HepG2 (cell line): ENCODE results near the gene PRUNE1. TPM values are rescaled to one million over a fixed set of nuclear protein-coding genes. Genes with fewer than 3 reads are reported as not detected.

Source experiments
- CCAR2 ChIP-seq: fragments of 200-400 bp; formaldehyde crosslinking; optimal IDR thresholded peaks from 2 replicates; pipeline ENCODE3; 2018; ENCODE audit warnings: low read depth, mild to moderate bottlenecking, low read length, moderate library complexity
- ETV6 ChIP-seq: sonication (generic); formaldehyde crosslinking; conservative IDR thresholded peaks from 2 replicates; pipeline ENCODE4 v1.4.0; 2020; ENCODE audit warnings: missing genetic modification reagents
- FOXA1 ChIP-seq, 2 experiments: fragments of 450-650 bp in 1 of 2; sonication (generic) in 1 of 2; formaldehyde crosslinking in 1 of 2; IDR thresholded peaks; 2 replicates each; pipeline versions ENCODE4 v1.4.0 to v1.6.1; 2016 to 2020; ENCODE audit warnings: missing genetic modification reagents in 1 of 2
- GATA4 ChIP-seq: sonication (generic); IDR thresholded peaks from 2 replicates; pipeline ENCODE4 v1.6.1; 2016; ENCODE audit warnings: antibody characterized with exemption, low read depth, borderline replicate concordance
- HIVEP1 ChIP-seq: sonication (generic); formaldehyde crosslinking; IDR thresholded peaks from 2 replicates; pipeline ENCODE4 v1.4.0; 2020; ENCODE audit warnings: mild to moderate bottlenecking, missing genetic modification reagents
- KDM2A ChIP-seq: sonication (generic); formaldehyde crosslinking; IDR thresholded peaks from 2 replicates; pipeline ENCODE4 v1.4.0; 2020; ENCODE audit warnings: low read depth, missing genetic modification reagents, borderline replicate concordance
- KLF16 ChIP-seq, 2 experiments: sonication (generic) in 1 of 2; formaldehyde crosslinking in 1 of 2; IDR thresholded peaks; 2 replicates each; pipeline versions ENCODE4 v1.6.1 to v1.8.0; 2016 to 2023; ENCODE audit warnings: missing genetic modification reagents in 2 of 2, missing compliant biosample characterization in 1 of 2
- NR3C1 ChIP-seq: sonication (generic); formaldehyde crosslinking; IDR thresholded peaks from 2 replicates; pipeline ENCODE4 v1.4.0; 2020; ENCODE audit warnings: missing genetic modification reagents
- SIX1 ChIP-seq: sonication (generic); formaldehyde crosslinking; IDR thresholded peaks from 2 replicates; pipeline ENCODE4 v1.4.0; 2020; ENCODE audit warnings: missing genetic modification reagents, borderline replicate concordance
- ZFP90 ChIP-seq: sonication (generic); formaldehyde crosslinking; IDR thresholded peaks from 2 replicates; pipeline ENCODE4 v1.8.0; 2022; ENCODE audit warnings: missing genetic modification reagents, mild to moderate bottlenecking, inconsistent platforms, borderline replicate concordance
- ZNF367 ChIP-seq: sonication (generic); formaldehyde crosslinking; IDR thresholded peaks from 2 replicates; pipeline ENCODE4 v1.4.0; 2020; ENCODE audit warnings: missing genetic modification reagents, borderline replicate concordance
- ZNF382 ChIP-seq: sonication (generic); formaldehyde crosslinking; IDR thresholded peaks from 2 replicates; pipeline ENCODE4 v1.5.0; 2020; ENCODE audit warnings: missing genetic modification reagents, mild to moderate bottlenecking, borderline replicate concordance
- ZNF501 ChIP-seq: sonication (generic); formaldehyde crosslinking; IDR thresholded peaks from 2 replicates; pipeline ENCODE4 v1.5.1; 2020; ENCODE audit warnings: mild to moderate bottlenecking, moderate library complexity, missing genetic modification reagents
- ZNF761 ChIP-seq: sonication (generic); formaldehyde crosslinking; conservative IDR thresholded peaks from 2 replicates; pipeline ENCODE4 v1.4.0; 2020; ENCODE audit warnings: mild to moderate bottlenecking, missing genetic modification reagents
- ZNF883 ChIP-seq: sonication (generic); formaldehyde crosslinking; IDR thresholded peaks from 2 replicates; pipeline ENCODE4 v1.5.1; 2020; ENCODE audit warnings: mild to moderate bottlenecking, missing genetic modification reagents; ENCODE audit errors: not compliant biosample characterization
- ZSCAN21 ChIP-seq: sonication (generic); formaldehyde crosslinking; IDR thresholded peaks from 2 replicates; pipeline ENCODE4 v1.8.0; 2022; ENCODE audit warnings: mild to moderate bottlenecking, missing genetic modification reagents, moderate library complexity, borderline replicate concordance
- polyA plus RNA-seq, 8 experiments: library from polyadenylated mRNA; depleted of rRNA in 3 of 8; stranded (reverse) in 7 of 8; unstranded in 1 of 8; fragments of >200 nt; fragmentation: Illumina TruSeq in 4 of 8; extraction: Trizol in 4 of 8; gene quantifications; 2 replicates each; pipeline versions ENCODE4 v1.2.1 to v1.2.3, GENCODE V29; 2011 to 2016; ENCODE audit warnings: low read depth in 4 of 8, missing spikeins in 1 of 8, mixed read lengths in 1 of 8; ENCODE audit not compliant: insufficient read depth in 1 of 8
- total RNA-seq, 5 experiments: library from RNA; depleted of rRNA; stranded (reverse); fragments of >200 nt; fragmentation: Illumina TruSeq; extraction: Trizol; gene quantifications; 2 replicates each; pipeline ENCODE4 v1.2.3, GENCODE V29; 2016; ENCODE audit warnings: low read depth in 1 of 5
- TF ChIP-seq, protein P1 (sequence below): sonication (generic); formaldehyde crosslinking; IDR thresholded peaks from 2 replicates; pipeline ENCODE4 v1.8.1; 2022; ENCODE audit warnings: mild to moderate bottlenecking, missing genetic modification reagents
- TF ChIP-seq, protein P2 (sequence below): sonication (generic); formaldehyde crosslinking; IDR thresholded peaks from 2 replicates; pipeline ENCODE4 v1.5.0; 2020; ENCODE audit warnings: mild to moderate bottlenecking, missing genetic modification reagents, borderline replicate concordance
- TF ChIP-seq, protein P3 (sequence below): IDR thresholded peaks from 2 replicates; pipeline ENCODE4 v1.6.1; 2016
- TF ChIP-seq, protein P4 (sequence below): sonication (generic); formaldehyde crosslinking; IDR thresholded peaks from 2 replicates; pipeline ENCODE4 v1.5.0; 2020; ENCODE audit warnings: missing genetic modification reagents
- TF ChIP-seq, protein P5 (sequence below): sonication (generic); formaldehyde crosslinking; conservative IDR thresholded peaks from 2 replicates; pipeline ENCODE4 v1.4.0; 2020; ENCODE audit warnings: missing genetic modification reagents

Gene PRUNE1
- total and polyA plus RNA-seq, 2 of the 13 experiments (the other 11 are each of a cell fraction or from before 2014, with no cell fraction given), result 19.0 to 31.9 TPM

DNA sequence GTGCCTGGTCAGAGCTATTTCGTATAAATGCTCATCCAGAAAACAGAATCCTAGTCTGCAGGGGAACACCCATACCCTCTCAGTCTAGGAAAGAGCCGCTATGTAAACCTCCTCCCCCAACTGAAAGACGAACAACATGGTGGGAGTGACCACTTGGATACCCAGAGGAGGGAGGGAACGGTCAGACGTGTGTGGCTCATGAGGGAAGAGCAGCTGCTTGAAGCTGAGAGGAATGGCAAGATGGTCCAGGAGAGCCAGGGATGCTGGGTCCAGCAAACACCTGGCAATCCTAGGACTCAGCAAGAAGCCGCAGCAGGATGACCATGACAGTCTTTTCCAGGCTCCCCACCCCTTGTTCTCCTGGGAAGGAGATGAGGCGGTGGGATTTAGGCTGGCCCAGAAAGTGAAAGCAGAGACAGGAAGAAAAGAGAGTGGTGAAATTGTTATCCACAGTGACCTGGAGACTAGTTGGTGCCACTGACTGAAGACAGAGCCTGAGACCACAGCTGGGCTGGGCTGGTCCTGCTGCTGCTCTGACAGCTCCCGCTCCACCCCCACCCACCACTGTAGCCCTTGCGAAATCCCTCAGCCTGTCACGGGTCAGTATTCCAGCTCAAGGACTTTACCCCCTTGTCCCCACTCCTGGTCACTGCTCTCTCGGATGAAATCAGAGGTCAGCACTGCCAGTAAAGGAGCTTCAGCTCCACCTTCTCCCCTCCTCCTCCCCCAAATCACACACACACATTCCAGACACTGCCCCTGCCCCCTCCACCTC is 37.3 kb upstream of the PRUNE1 start (continued):
- TF ChIP-seq ZNF367 (CRISPR knock-in tag) (no peak), ETV6 (CRISPR knock-in tag) (0 out of 2 replicates have a peak, but pooled peaks have one; percentile 30), HIVEP1 (CRISPR knock-in tag) (peak; percentile 70), ZFP90 (peak; percentile 73; the same call in 1 of the 2 replicates), KLF16 (CRISPR knock-in tag; IDR thresholded peaks at IDR 0.05) (peak in 1 of 2 experiments; percentile 86; a peak in 2 of 4 replicates), NR3C1 (no peak), ZNF382 (no peak), CCAR2 (no peak), ZNF501 (CRISPR knock-in tag) (peak; percentile 61; the same call in 1 of the 2 replicates), ZNF761 (CRISPR knock-in tag) (peak; percentile 36; the same call in 1 of the 2 replicates), SIX1 (CRISPR knock-in tag) (no peak), ZSCAN21 (CRISPR knock-in tag) (peak; percentile 90), FOXA1 (IDR thresholded peaks at IDR 0.05) (peak; percentile 56; the same call in 1 of the 2 replicates), FOXA1 (CRISPR knock-in tag; IDR thresholded peaks at IDR 0.05) (no peak; the same call in 1 of the 2 replicates), KDM2A (CRISPR knock-in tag) (peak; percentile 43; the same call in 1 of the 2 replicates), GATA4 (peak; percentile 66; the same call in 1 of the 2 replicates), ZNF883 (CRISPR knock-in tag) (no peak)
- TF ChIP-seq, protein P1, sequence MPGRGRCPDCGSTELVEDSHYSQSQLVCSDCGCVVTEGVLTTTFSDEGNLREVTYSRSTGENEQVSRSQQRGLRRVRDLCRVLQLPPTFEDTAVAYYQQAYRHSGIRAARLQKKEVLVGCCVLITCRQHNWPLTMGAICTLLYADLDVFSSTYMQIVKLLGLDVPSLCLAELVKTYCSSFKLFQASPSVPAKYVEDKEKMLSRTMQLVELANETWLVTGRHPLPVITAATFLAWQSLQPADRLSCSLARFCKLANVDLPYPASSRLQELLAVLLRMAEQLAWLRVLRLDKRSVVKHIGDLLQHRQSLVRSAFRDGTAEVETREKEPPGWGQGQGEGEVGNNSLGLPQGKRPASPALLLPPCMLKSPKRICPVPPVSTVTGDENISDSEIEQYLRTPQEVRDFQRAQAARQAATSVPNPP (CRISPR knock-in tag), result peak; percentile 17; the same call in 1 of the 2 replicates
- TF ChIP-seq, protein P2, sequence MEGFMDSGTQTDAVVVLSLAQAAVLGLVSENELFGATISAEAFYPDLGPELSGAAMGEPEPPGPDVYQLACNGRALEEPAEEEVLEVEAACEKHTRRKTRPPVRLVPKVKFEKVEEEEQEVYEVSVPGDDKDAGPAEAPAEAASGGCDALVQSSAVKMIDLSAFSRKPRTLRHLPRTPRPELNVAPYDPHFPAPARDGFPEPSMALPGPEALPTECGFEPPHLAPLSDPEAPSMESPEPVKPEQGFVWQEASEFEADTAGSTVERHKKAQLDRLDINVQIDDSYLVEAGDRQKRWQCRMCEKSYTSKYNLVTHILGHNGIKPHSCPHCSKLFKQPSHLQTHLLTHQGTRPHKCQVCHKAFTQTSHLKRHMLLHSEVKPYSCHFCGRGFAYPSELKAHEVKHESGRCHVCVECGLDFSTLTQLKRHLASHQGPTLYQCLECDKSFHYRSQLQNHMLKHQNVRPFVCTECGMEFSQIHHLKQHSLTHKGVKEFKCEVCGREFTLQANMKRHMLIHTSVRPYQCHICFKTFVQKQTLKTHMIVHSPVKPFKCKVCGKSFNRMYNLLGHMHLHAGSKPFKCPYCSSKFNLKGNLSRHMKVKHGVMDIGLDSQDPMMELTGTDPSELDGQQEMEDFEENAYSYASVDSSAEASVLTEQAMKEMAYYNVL (CRISPR knock-in tag), result peak; percentile 81
- TF ChIP-seq, protein P3, sequence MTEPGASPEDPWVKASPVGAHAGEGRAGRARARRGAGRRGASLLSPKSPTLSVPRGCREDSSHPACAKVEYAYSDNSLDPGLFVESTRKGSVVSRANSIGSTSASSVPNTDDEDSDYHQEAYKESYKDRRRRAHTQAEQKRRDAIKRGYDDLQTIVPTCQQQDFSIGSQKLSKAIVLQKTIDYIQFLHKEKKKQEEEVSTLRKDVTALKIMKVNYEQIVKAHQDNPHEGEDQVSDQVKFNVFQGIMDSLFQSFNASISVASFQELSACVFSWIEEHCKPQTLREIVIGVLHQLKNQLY, result peak; percentile 89
- TF ChIP-seq, protein P4, sequence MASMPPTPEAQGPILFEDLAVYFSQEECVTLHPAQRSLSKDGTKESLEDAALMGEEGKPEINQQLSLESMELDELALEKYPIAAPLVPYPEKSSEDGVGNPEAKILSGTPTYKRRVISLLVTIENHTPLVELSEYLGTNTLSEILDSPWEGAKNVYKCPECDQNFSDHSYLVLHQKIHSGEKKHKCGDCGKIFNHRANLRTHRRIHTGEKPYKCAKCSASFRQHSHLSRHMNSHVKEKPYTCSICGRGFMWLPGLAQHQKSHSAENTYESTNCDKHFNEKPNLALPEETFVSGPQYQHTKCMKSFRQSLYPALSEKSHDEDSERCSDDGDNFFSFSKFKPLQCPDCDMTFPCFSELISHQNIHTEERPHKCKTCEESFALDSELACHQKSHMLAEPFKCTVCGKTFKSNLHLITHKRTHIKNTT, result no peak
- TF ChIP-seq, protein P5, sequence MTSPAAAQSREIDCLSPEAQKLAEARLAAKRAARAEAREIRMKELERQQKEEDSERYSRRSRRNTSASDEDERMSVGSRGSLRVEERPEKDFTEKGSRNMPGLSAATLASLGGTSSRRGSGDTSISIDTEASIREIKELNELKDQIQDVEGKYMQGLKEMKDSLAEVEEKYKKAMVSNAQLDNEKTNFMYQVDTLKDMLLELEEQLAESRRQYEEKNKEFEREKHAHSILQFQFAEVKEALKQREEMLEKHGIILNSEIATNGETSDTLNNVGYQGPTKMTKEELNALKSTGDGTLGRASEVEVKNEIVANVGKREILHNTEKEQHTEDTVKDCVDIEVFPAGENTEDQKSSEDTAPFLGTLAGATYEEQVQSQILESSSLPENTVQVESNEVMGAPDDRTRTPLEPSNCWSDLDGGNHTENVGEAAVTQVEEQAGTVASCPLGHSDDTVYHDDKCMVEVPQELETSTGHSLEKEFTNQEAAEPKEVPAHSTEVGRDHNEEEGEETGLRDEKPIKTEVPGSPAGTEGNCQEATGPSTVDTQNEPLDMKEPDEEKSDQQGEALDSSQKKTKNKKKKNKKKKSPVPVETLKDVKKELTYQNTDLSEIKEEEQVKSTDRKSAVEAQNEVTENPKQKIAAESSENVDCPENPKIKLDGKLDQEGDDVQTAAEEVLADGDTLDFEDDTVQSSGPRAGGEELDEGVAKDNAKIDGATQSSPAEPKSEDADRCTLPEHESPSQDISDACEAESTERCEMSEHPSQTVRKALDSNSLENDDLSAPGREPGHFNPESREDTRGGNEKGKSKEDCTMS, result no peak
